ENCODE results near the gene ACTL6B.
"Not testable (repeated sequence)": the region's sequence is repeated elsewhere in the genome, so short reads cannot be mapped to it uniquely, and the experiment has no call there.

Gene ACTL6B

GRCh38 chr7:100671353-100672327, 15.4 kb upstream of the ACTL6B start:
- DNase-seq (ENCODE audit: low read depth, low spot score): no peak

GRCh38 chr7:100670074-100670473, 13.8 kb upstream of the ACTL6B start:
- DNase-seq (ENCODE audit: low read depth, low spot score): no peak

GRCh38 chr7:100669106-100669505, 12.9 kb upstream of the ACTL6B start:
- not testable (repeated sequence) for DNase-seq (ENCODE audit: low read depth, low spot score)

GRCh38 chr7:100668069-100668449, 11.8 kb upstream of the ACTL6B start:
- no peak for DNase-seq (ENCODE audit: low read depth, low spot score)

GRCh38 chr7:100667331-100668068, 11.3 kb upstream of the ACTL6B start:
- DNase-seq (ENCODE audit: low read depth, low spot score): no peak

- DNase-seq (ENCODE audit: low read depth, low spot score): no peak
These were observed 9.0 kb upstream of the ACTL6B start for GRCh38 chr7:100665168-100665726.

- not testable (repeated sequence) for DNase-seq (ENCODE audit: low read depth, low spot score)
These were observed 6.0 kb upstream of the ACTL6B start for GRCh38 chr7:100662194-100662776.

- DNase-seq (ENCODE audit: low read depth, low spot score): no peak
These were observed 1.1 kb downstream of the ACTL6B start for GRCh38 chr7:100654908-100655831.

GRCh38 chr7:100649826-100650565, 6.3 kb downstream of the ACTL6B start:
- no peak for DNase-seq (ENCODE audit: low read depth, low spot score)

- DNase-seq (ENCODE audit: low read depth, low spot score): no peak
These were observed 13.7 kb downstream of the ACTL6B start for GRCh38 chr7:100642534-100642907.

GRCh38 chr7:100641860-100642533, 14.3 kb downstream of the ACTL6B start:
- no peak for DNase-seq (ENCODE audit: low read depth, low spot score)

- DNase-seq (ENCODE audit: low read depth, low spot score): no peak
These were observed 14.8 kb downstream of the ACTL6B start, which contains the start of gene TFR2 for GRCh38 chr7:100641463-100641859. Gene TFR2 (minus strand): TSS chr7:100641552. CDS start chr7:100641509, 43 bp downstream.

GRCh38 chr7:100640517-100641440, 15.5 kb downstream of the ACTL6B start:
- no peak for DNase-seq (ENCODE audit: low read depth, low spot score)

- DNase-seq (ENCODE audit: low read depth, low spot score): no peak
These were observed 16.2 kb downstream of the ACTL6B start for GRCh38 chr7:100639995-100640516.

GRCh38 chr7:100632951-100633717, 23.1 kb downstream of the ACTL6B start:
- DNase-seq (ENCODE audit: low read depth, low spot score): no peak

GRCh38 chr7:100630066-100630465, 26.2 kb downstream of the ACTL6B start:
- DNase-seq (ENCODE audit: low read depth, low spot score): no peak

- no peak for DNase-seq (ENCODE audit: low read depth, low spot score)
These were observed 27.0 kb downstream of the ACTL6B start for GRCh38 chr7:100629117-100629716.

All from activated naive CD8-positive, alpha-beta T cell treated with anti-CD3 and anti-CD28 coated beads, Interleukin-2, amount 50 U/mL, for 16 hours (primary cell).